Measurements from ENCODE around the gene CYP3A7.

DNA sequence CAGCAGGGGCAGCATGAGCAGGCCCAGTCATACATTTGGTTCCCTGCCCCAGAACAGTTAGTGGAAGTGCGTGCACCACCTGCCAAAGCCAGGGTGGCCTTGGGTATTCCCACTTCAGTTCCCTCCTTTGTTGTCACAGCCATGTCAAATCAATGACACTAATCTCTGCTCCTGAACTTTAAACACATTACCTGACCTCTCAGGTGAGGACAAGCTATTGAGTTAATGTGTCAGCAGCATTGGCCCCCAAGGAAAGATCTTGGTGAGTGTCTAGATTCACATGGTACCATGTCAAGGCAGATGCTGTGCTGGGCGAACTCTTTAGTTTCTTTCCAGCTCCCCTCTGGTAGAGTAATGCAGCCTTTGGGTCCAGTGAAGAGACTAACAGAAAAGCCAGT is 57.3 kb downstream of the CYP3A7 start:
- TF ChIP-seq, protein P1, sequence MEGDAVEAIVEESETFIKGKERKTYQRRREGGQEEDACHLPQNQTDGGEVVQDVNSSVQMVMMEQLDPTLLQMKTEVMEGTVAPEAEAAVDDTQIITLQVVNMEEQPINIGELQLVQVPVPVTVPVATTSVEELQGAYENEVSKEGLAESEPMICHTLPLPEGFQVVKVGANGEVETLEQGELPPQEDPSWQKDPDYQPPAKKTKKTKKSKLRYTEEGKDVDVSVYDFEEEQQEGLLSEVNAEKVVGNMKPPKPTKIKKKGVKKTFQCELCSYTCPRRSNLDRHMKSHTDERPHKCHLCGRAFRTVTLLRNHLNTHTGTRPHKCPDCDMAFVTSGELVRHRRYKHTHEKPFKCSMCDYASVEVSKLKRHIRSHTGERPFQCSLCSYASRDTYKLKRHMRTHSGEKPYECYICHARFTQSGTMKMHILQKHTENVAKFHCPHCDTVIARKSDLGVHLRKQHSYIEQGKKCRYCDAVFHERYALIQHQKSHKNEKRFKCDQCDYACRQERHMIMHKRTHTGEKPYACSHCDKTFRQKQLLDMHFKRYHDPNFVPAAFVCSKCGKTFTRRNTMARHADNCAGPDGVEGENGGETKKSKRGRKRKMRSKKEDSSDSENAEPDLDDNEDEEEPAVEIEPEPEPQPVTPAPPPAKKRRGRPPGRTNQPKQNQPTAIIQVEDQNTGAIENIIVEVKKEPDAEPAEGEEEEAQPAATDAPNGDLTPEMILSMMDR (IDR thresholded peaks at IDR 0.05): no peak
- no peak for TF ChIP-seq POLR2A (IDR thresholded peaks at IDR 0.05)
